Eye (tissue), 1 donor: ENCODE results near the gene ABLIM2.

Experiments used
- DNase-seq: peaks from one replicate; pipeline ENCODE4 v3.0.0-alpha.2; 2015

The ABLIM2 gene

DNA sequence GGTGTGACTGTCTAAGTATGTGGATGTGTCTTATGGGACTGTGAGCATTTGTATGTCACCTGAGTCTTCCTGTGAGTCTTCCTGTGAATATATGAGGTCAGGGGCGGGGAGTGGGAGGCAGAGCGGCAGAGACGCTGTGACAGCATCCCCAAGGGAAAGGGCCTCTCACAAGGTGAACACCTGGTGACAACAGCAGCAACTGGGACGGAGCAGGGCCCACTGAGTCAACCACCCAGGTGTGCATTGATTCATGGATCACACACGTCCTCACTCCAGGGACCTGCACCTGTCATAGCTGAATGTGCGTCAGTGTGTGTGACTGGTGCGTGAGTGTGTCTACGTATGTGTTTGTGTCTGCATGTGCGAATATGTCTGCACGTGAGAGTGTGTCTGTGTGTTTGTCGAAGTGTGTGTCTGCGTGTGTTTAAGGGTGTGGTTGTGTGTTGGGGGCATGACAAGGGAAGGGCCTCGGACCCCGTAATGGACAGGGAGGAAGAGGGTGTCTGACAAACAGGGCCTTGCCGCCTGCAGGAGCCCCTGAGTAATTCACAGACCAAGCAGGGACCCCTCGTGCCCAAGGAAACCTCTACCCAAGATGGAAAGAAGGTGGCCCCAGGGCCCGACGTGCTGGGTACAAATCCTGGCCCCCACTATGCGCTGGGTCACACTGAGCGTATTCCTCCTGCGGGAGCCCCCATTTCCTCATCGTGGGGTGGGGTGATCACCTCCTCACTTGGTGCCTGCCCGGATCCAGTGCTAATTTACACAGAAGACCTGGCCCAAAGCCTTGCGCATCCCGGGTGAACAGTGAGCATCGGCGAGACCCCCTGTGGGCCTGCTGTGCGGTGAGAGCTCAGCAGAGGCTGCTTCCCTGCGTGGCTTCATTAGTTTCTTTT is 76.7 kb downstream of the ABLIM2 start:
- DNase-seq = no peak

GRCh38 chr4:8081171-8081570 is 77.4 kb downstream of the ABLIM2 start:
- no peak for DNase-seq

- no peak for DNase-seq
These were observed 77.9 kb downstream of the ABLIM2 start for GRCh38 chr4:8080754-8081065.

DNA sequence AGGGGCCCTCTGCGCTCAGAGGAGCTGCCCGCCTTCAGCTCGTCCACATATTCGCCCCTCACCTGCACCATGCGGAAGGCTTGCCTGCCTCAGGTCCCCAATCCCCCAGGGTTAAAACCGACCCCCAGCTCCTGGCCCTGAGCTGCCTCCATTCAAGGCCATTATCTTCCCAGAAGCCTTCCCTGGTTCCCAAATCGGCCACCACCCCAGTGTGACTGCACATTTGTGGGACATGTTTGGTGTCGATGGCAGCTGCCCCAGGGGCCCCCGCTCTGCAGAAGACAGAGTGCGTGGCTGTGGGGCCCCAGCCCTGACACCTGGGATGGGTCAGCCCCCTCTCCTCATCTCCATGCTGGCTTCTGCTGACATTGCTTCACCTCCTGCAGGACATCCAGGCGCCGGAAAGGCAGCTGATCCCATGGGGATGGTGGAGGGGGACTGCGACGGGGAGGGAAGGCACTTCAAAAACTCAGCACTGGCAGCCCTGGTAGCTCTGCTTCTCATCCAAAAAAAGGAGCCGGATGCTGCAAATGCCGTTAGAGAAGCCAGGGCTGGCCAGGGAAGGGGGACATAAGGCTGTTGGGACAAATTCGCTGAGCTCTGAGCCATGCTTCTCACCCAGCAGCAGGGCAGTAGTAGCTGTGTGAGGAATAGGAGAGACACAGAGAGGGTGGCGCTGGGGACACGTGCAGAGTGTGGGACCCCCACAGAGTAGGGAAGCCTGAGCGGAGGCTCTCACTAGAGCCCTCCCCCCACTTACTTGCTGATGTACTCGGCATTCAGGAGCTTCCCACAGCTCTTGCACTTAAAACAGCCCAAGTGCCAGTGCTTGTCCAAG is 78.5 kb downstream of the ABLIM2 start:
- DNase-seq = no peak

DNA sequence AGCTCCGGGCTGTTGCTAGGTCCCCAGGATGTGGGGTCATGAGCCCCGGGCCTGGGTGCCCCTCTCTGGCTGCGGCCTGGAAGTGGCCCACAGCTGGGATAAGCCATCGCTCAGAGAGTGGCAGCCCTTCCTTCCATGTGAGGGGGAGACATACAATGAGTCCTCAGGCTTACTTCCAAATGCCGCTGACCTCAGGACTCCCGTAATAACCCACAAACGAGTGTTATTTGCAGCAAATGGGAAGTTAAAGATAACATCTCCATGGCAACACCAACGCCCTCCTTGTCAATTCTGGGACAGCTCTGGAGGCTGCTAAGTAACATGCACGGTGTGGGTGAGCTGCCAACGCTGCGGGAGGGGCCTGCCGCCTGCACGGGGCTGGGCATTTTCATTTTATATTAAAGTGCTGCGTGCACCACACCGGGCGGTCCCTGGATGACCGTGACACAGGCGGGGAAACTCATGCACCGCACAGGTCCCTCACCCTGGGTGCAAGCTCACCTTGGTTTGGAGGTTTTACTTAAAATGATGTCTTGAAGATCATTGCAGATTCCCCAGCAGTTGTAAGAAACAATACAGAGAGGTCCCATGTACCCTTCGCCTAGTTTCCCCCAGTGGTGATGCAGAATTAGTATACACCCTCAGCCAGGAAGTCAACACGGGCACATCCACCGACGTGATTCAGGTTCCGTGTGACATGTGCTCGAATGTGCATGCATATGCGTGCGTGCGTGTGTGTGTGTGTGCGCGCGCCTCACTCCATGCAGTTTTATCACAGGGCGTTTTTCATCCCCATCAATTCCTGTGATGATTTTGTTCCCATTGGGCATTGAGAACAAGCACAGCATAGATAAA is 79.4 kb downstream of the ABLIM2 start:
- no peak for DNase-seq

DNA sequence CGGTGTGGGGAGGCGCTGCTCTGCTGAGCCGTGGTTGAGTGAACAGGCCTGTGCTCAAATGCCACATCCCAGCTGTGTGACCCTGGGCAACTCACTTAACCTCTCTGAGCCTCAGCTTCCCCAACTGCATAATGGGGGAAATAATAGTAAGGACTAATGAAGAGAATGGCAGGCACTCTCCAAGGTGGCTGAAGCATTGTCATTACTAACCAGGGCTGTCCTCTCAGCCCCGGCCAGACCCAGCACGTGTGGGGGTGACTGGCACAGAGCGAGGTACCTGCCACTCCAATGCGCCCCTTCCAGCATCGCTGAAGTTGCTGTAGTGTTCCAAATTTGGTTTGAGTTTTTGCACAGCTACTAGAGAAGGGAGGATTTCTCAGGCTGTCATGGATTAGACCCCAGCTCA is 80.0 kb downstream of the ABLIM2 start:
- no peak for DNase-seq

DNA sequence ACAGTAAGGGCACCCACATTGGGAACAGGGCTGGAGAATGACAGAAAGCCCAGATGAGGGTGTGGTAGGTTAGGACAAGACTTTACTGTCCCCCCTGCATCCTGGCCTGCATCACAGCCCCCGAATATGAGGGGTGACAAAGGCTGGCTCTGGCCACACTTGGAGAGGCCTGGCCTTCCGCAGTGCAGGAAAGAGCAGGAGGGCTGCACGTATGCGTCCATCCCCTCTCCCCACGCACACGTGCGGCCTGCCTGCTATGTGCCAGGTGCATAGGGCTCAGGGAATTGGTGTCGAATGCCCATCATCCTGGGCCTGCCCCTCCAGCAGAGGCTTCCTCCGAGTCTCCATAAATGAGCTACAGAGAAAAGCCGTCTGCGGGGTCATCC is 80.5 kb downstream of the ABLIM2 start:
- DNase-seq = no peak

- no peak for DNase-seq
These were observed 81.2 kb downstream of the ABLIM2 start for GRCh38 chr4:8077181-8078108.

DNA sequence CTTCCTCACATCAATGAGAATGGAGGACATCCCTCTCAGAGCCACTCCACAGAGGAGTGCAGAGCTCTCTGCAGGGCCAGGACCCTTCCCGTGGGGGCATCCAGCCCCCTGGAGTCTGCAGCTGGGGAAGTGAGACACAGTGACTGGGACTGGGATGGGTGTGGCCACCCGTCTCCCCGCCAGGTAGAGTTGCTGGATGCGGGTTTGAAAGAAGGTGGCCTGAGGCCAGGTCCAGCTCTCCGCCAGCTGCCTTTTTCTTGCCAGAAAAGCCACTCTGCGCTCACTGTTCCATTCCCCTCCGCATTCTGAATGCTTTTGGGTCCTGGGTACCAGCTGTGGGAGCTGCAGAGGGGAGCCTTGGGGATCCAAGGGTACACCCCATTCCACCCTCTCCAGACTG is 82.6 kb downstream of the ABLIM2 start:
- DNase-seq = no peak

DNA sequence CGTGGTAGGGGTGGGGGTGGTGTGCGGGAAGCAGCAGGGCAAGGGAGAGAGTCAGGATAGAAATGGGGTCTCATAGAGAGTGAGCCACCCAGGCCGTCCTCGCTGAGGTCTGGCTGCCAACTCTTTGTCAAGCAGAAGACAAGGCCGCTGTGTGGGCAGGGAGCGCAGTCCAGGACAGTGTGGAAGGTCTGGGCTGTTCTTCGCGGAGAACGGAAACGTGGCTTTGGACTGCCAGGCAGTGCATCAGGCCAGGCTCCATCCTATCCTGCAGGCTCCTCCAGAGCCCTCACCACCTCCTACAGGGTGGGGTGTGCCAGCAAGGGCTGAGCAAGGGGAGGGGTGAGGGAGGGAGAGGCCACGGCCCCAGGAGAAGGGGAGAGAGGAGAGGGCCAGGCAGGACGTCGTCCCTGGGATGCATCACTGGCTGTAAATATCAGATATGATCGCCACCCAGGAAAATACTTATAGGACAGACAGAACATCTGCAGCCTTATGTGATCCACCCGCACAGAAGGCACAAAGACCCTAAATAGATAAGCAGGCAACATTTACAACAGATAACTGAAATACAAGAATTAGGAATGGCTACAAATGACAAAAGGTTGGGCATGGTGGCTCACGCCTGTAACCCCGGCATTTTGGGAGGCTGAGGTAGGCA is 85.3 kb downstream of the ABLIM2 start:
- no peak for DNase-seq

DNA sequence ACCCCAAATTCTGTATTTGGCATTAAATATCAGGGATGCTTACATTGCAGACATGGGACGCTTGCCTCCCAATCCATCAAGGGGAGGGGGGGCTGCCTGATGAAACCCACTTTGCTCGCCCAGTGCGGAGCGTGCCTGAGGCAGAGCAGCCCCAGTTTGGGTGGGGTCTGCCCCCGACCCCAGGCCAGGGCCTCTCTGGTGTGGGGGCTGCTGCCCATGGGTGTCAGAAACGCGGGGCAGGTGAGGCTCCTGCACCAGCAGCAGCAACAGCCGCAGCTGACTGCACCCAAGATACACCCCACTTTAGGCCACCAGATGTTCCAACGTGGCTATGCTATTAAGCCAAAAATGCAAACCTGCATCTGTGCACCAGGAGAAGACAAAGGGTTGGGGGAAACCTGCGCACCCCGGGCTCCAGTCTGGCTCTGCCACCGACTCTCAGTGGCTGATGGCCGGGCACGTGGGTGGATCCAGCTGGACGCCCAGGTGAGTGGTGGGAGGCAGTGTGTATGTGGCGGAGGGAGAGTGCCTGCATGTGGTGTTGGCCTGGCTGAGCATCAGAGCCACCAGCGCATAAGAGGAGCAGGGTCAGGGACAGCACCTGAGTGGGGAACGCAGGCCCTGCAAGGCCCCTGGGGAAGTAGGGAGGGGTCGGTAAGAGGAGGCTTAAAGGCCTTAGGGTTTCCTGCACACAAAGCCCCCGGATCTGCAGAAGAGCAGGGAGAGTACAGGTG is 86.2 kb downstream of the ABLIM2 start:
- DNase-seq = no peak

DNA sequence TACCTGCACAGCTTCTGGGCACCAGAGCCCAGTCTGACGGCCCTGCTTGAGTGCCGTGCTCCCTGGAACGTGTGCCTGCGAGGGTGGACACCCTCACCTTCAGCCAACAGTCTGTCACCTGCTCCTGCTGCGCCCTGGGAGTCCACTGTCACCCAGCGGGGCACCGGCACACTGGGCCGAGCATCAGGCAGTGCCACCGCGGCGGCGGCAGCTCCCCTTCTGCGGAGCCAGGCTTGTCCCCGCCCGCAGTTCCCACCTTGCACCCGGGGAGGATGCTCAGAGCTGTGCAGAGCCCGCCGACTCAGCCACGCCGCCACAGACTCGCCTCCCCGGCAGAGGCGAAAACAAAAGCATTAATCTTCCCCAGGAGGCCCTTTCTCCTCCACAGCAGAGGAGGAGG is 86.8 kb downstream of the ABLIM2 start:
- DNase-seq = no peak

DNA sequence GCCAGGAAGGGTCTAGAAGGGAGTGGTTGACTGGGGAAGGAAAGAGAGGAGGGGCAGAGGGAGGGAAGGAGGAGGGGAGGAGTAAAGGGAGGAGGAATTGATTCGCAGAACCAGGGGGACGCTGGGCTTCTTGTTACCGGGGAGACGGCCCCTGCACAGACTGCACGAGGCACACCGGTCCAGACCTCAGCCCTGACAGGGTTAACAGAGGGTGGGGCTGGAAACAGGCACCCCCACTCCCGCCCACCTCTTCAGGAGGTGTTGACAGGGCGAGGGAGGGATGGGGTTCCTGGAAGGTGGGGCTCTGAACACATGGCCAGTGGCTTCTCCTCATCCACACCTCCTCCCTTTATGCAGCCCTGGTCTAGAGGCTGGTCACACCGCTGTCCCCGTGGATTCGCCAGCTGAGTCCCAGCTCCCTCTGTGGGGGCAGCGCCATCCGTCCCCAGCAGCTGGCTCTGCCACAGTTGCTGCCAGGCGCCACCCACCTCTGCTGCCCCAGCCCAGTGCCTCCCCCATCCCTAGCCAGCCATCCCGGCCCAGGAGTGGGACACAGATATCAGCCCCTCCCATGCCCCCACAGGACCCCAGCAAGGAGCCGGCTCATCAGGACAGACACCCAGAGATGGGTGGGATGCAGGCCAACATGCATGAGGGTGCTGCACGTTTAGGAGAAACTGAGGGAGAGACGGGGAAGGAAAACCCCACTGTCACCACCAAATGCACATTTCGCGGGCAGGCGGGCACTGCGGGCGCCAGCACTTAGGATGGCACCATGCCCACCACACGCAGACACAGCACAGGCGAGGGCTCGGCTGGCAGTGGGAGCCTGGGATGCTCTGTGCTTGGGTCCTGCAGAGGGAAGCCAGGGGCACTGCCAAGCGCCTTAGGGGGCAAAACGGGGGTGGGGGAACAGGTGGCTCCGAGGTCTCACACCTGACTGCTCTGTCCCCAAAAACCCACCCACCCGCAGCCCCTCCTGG is 87.6 kb downstream of the ABLIM2 start:
- DNase-seq = peak; percentile 76

- DNase-seq = no peak
These were observed 89.4 kb downstream of the ABLIM2 start for GRCh38 chr4:8069102-8069752.

GRCh38 chr4:8067945-8068896 is 90.4 kb downstream of the ABLIM2 start:
- no peak for DNase-seq

GRCh38 chr4:8067274-8067936 is 91.2 kb downstream of the ABLIM2 start:
- DNase-seq = no peak

- DNase-seq = no peak
These were observed 92.2 kb downstream of the ABLIM2 start for GRCh38 chr4:8066336-8066931.
